Right forelimb (tissue), 1 donor: Measurements from ENCODE around the gene NHSL2.

ENCODE experiments used
- DNase-seq: peaks from one replicate; pipeline ENCODE4 v3.0.0-alpha.2; 2018

The NHSL2 gene

GRCh38 chrX:71992711-71993110 is 82.1 kb downstream of the NHSL2 start:
- DNase-seq, result no peak

- DNase-seq, result no peak
Measured at GRCh38 chrX:71993371-71993770, 82.7 kb downstream of the NHSL2 start.

GRCh38 chrX:71994601-71995000 is 84.0 kb downstream of the NHSL2 start:
- DNase-seq, result no peak

GRCh38 chrX:71995122-71995521 is 84.5 kb downstream of the NHSL2 start:
- DNase-seq, result no peak

GRCh38 chrX:71996136-71996535 is 85.5 kb downstream of the NHSL2 start:
- no peak for DNase-seq

- DNase-seq, result no peak
Measured at GRCh38 chrX:71996826-71997225, 86.2 kb downstream of the NHSL2 start.

- DNase-seq, result no peak
Measured at GRCh38 chrX:71997320-71997719, 86.7 kb downstream of the NHSL2 start.

GRCh38 chrX:71998836-71999509 is 88.3 kb downstream of the NHSL2 start:
- DNase-seq, result no peak

GRCh38 chrX:71999535-71999934 is 88.9 kb downstream of the NHSL2 start:
- no peak for DNase-seq

- no peak for DNase-seq
Measured at GRCh38 chrX:72001471-72001870, 90.8 kb downstream of the NHSL2 start.

GRCh38 chrX:72001906-72002305 is 91.3 kb downstream of the NHSL2 start:
- DNase-seq, result no peak

GRCh38 chrX:72002875-72003274 is 92.2 kb downstream of the NHSL2 start:
- no peak for DNase-seq

- DNase-seq, result peak; percentile 76
Measured at GRCh38 chrX:72003811-72004750, 93.4 kb downstream of the NHSL2 start.

- no peak for DNase-seq
Measured at GRCh38 chrX:72005046-72005445, 94.4 kb downstream of the NHSL2 start.

GRCh38 chrX:72006461-72006860 is 95.8 kb downstream of the NHSL2 start:
- no peak for DNase-seq

- DNase-seq, result no peak
Measured at GRCh38 chrX:72009731-72010130, 99.1 kb downstream of the NHSL2 start.

- no peak for DNase-seq
Measured at GRCh38 chrX:72011734-72012133, 101.1 kb downstream of the NHSL2 start.

GRCh38 chrX:72015383-72015782 is 104.7 kb downstream of the NHSL2 start:
- no peak for DNase-seq

- DNase-seq, result no peak
Measured at GRCh38 chrX:72016881-72017783, 106.5 kb downstream of the NHSL2 start.

GRCh38 chrX:72018277-72019112 is 107.8 kb downstream of the NHSL2 start:
- DNase-seq, result peak; percentile 91

- DNase-seq, result no peak
Measured at GRCh38 chrX:72019487-72019886, 108.8 kb downstream of the NHSL2 start.

GRCh38 chrX:72020204-72020603 is 109.6 kb downstream of the NHSL2 start:
- no peak for DNase-seq
